ENCODE measurements around the gene FUBP3. TPM values are rescaled to one million over a fixed set of nuclear protein-coding genes. Genes with fewer than 3 reads are reported as not detected.

FUBP3 gene
- total RNA-seq, 6 experiments from 2014 or later = 60.6 to 65.9 (median 63.1) TPM

DNA sequence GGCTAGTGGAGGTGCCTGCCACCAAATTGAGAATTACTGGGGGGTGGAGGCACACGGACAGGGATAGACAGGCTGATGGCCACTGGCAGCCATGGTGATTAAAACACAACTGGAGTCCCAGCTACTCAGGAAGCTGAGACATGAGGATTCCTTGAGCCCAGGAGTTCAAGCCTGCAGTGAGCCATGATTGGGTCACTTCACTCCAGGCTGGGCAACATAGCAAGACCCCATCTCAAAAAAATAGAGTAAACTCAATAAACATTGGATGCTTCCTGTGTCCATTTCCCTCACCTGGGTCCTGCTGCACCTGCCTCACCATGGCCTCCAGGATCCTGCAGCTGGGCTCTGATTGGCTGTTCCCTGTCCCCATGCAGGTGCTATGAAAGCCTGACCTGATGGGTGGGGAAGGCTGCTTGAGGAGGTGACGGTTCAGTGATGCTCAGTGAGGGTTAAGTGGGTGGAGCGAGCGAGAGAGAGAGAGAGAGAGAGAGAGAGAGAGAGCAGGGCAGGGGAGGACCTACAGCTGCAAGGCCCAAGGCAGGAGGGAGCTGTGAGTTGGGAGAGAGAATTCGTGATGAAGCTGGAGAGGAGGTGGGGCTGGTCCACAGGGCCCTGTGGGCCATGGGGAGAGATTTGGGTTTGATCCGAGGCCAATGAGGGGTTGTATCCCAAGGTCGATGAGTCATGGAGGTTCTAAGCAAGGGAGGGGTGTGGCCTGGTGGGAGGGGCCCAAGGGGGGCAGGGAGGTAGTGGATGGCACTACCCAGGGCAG lies 36.7 kb upstream of the FUBP3 start:
- Mint-ChIP-seq H3K36me3 (ENCODE audit: low read depth) (no peaks in the 10 kb centered on the region), H3K27ac (no peak overlapping the region), H3K4me1 (ENCODE audit: low read depth) (peaks cover 23% of the 10 kb centered on the region), H3K9me3 (no peaks in the 10 kb centered on the region), H3K27me3 (ENCODE audit: insufficient read depth) (peaks cover 31% of the 10 kb centered on the region), H3K4me3 (no peak overlapping the region)
- DNase-seq = no peak
- TF ChIP-seq, protein P1, sequence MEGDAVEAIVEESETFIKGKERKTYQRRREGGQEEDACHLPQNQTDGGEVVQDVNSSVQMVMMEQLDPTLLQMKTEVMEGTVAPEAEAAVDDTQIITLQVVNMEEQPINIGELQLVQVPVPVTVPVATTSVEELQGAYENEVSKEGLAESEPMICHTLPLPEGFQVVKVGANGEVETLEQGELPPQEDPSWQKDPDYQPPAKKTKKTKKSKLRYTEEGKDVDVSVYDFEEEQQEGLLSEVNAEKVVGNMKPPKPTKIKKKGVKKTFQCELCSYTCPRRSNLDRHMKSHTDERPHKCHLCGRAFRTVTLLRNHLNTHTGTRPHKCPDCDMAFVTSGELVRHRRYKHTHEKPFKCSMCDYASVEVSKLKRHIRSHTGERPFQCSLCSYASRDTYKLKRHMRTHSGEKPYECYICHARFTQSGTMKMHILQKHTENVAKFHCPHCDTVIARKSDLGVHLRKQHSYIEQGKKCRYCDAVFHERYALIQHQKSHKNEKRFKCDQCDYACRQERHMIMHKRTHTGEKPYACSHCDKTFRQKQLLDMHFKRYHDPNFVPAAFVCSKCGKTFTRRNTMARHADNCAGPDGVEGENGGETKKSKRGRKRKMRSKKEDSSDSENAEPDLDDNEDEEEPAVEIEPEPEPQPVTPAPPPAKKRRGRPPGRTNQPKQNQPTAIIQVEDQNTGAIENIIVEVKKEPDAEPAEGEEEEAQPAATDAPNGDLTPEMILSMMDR (IDR thresholded peaks at IDR 0.05) = no peak

DNA sequence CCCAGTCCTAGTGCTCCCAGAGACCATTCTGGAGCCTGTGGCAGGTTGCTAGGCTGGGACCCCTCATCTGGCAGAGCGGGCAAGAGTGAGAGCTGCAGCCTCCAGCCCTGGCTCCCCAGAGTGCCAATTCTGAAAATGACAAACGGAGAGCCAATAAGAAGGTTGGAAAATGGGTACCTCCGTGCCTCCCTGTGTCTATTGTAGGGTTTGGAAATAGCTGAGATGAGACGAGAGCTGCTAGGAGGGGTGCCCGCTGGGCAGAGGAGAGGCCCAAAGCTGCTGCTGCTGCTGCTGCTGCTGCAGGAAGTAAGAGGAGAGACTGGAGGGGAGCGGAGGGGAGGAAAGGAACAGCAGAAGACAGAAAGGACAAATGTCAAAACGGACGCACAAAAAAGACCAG lies 36.0 kb upstream of the FUBP3 start:
- no peak for DNase-seq
- Mint-ChIP-seq H3K9me3 (no peaks in the 10 kb centered on the region), H3K27me3 (ENCODE audit: insufficient read depth) (peaks cover 28% of the 10 kb centered on the region), H3K27ac (no peak overlapping the region), H3K4me1 (ENCODE audit: low read depth) (peaks cover 16% of the 10 kb centered on the region), H3K36me3 (ENCODE audit: low read depth) (no peaks in the 10 kb centered on the region), H3K4me3 (no peak overlapping the region)
- TF ChIP-seq, protein P1 (IDR thresholded peaks at IDR 0.05) = no peak

DNA sequence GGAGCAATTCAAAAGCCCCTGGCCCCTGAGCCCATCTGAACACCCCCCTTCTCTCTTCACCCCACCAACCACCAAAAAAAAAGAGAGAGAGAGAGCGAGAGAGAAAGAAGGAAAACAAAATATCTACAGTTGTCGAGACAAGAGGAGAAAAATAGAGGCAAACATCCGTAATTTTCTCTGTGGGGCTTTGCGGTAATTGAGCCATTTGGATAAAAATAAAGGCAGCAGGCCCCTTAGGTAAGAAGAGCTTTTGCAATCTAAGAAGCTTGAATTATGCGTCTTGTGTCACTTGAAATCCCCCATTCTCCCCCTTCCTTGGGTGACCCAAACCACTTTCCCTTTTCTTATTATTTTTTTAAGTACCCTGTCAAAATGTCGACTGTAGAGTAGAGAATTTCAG lies 35.5 kb upstream of the FUBP3 start:
- TF ChIP-seq, protein P1 (IDR thresholded peaks at IDR 0.05) = no peak
- Mint-ChIP-seq H3K4me3 (no peak overlapping the region), H3K27me3 (ENCODE audit: insufficient read depth) (peaks cover 28% of the 10 kb centered on the region), H3K27ac (no peak overlapping the region), H3K4me1 (ENCODE audit: low read depth) (peaks cover 11% of the 10 kb centered on the region), H3K36me3 (ENCODE audit: low read depth) (no peaks in the 10 kb centered on the region), H3K9me3 (peaks cover 1% of the 10 kb centered on the region)
- DNase-seq = no peak

DNA sequence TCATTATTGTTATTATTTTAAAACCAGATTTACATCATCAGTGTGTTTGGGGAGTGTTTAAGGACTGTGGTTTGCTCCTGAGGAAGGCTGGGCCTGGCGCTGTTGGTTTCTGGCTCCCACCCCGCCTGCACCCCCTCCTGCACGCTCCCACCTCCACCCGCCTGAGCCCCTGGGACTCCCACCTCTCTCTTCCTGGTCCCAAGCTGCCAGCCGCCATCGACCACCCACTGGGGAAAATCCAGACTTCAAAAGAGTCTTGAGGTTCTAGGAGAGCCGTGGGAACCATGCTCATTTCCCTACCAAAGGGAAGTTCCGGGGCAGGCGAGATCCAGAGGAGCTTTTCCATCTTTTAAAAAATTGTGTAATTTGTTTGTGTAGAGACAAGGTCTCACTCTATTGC lies 35.0 kb upstream of the FUBP3 start:
- peaks cover 8% of the 10 kb centered on the region for H3K4me1 Mint-ChIP-seq (ENCODE audit: low read depth)
- H3K27ac Mint-ChIP-seq = no peak overlapping the region
- peaks cover 3% of the 10 kb centered on the region; the same call in 1 of the 2 replicates for H3K36me3 Mint-ChIP-seq (ENCODE audit: low read depth)
- H3K9me3 Mint-ChIP-seq = peaks cover 6% of the 10 kb centered on the region
- DNase-seq = no peak
- TF ChIP-seq, protein P1 (IDR thresholded peaks at IDR 0.05) = no peak
- peaks cover 31% of the 10 kb centered on the region for H3K27me3 Mint-ChIP-seq (ENCODE audit: insufficient read depth)
- H3K4me3 Mint-ChIP-seq = no peak overlapping the region

DNA sequence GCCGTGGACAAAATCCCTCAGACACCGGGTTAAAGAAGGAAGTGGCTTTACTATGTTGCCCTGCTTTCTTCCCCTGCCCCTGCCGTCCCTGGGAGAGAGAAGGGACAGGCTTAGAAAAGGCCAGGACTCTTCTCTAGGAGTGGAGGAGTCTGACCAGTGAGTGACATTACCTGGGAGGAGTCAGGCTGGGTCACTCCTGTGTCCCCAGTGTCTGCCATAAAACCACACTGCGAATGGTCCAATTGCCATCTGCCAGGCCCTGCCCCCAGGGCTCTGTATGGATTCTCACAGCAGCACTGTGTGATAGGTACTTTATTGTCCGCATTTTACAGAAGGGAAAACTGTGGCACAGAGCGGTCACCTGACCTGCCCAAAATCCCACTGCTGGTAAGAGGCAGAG lies 31.3 kb upstream of the FUBP3 start:
- Mint-ChIP-seq H3K27me3 (ENCODE audit: insufficient read depth) (peaks cover 31% of the 10 kb centered on the region), H3K36me3 (ENCODE audit: low read depth) (peaks cover 3% of the 10 kb centered on the region; the same call in 1 of the 2 replicates), H3K9me3 (peaks cover 9% of the 10 kb centered on the region), H3K4me1 (ENCODE audit: low read depth) (no peaks in the 10 kb centered on the region), H3K27ac (no peak overlapping the region), H3K4me3 (no peak overlapping the region)
- DNase-seq = no peak
- TF ChIP-seq, protein P1 (IDR thresholded peaks at IDR 0.05) = no peak

All from HFFc6 (cell line).